SU-DHL-6 (cell line): ENCODE measurements around the gene FOXC2.

Experiments
- CTCF ChIP-seq: fragments of 200-600 bp; sonication (generic); IDR thresholded peaks from one replicate; pipeline ENCODE4 v1.5.1; 2017; ENCODE audit warnings: antibody characterized with exemption, mild to moderate bottlenecking, low read length, moderate library complexity; ENCODE audit not compliant: insufficient read depth, poor library complexity, severe bottlenecking
- EZH2phosphoT487 ChIP-seq: fragments of 200-600 bp; sonication (generic), shearing (Covaris generic); conservative IDR thresholded peaks from 2 replicates; pipeline ENCODE4 v1.6.1; 2018; ENCODE audit warnings: mild to moderate bottlenecking, antibody characterized with exemption, low read length, moderate library complexity, mixed read lengths

- TF ChIP-seq CTCF: no peak
- no peak for TF ChIP-seq EZH2phosphoT487
Observed at GRCh38 chr16:86587487-86587886, 20.9 kb downstream of the FOXC2 start.
